Loucy (cell line): Measurements from ENCODE around the gene YAE1.

Experiments
- EZH2phosphoT487 ChIP-seq: fragments of 200-600 bp; IDR thresholded peaks from 2 replicates; pipeline ENCODE4 v1.6.1; 2018; ENCODE audit warnings: antibody characterized with exemption, mild to moderate bottlenecking, moderate library complexity, borderline replicate concordance
- TF ChIP-seq, protein P1 (sequence below): fragments of 200-600 bp; sonication (generic); conservative IDR thresholded peaks from 2 replicates; pipeline ENCODE4 v1.5.1; 2014; ENCODE audit warnings: mild to moderate bottlenecking, antibody characterized with exemption, low read length

DNA sequence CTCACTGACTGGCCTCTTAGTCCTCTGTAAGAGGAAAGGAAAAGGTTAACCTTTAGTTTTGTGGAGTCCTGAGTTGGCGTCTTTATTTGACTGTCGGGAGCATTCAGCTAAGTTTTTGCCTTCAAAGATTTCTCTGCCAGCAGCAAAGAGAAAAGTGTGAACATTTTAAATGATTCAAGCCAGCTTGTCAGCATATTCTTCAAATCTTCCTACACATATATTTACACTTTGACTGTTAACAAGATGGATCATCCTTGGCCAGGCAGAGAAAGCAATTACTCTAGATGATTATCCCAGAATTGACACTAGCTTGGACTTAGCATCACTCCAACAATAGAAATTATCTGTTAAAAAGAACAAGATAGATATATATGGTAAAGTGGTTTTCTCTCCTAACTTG, 15.8 kb upstream of the YAE1 start:
- TF ChIP-seq, protein P1, sequence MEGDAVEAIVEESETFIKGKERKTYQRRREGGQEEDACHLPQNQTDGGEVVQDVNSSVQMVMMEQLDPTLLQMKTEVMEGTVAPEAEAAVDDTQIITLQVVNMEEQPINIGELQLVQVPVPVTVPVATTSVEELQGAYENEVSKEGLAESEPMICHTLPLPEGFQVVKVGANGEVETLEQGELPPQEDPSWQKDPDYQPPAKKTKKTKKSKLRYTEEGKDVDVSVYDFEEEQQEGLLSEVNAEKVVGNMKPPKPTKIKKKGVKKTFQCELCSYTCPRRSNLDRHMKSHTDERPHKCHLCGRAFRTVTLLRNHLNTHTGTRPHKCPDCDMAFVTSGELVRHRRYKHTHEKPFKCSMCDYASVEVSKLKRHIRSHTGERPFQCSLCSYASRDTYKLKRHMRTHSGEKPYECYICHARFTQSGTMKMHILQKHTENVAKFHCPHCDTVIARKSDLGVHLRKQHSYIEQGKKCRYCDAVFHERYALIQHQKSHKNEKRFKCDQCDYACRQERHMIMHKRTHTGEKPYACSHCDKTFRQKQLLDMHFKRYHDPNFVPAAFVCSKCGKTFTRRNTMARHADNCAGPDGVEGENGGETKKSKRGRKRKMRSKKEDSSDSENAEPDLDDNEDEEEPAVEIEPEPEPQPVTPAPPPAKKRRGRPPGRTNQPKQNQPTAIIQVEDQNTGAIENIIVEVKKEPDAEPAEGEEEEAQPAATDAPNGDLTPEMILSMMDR = no peak
- no peak for TF ChIP-seq EZH2phosphoT487
